Activated naive CD4-positive, alpha-beta T cell treated with anti-CD3 and anti-CD28 coated beads, Interleukin-2, amount 50 U/mL, for 24 hours (primary cell): ENCODE data around the gene DUS1L.
A peak's percentile ranks its signal among the peaks of the same experiment; 100 is the strongest.

ENCODE experiments used
- H3K27ac Mint-ChIP-seq: one replicate; pipeline ENCODE4 v1.8.0; 2021; ENCODE audit warnings: mild to moderate bottlenecking, mixed read lengths
- H3K27me3 Mint-ChIP-seq: one replicate; pipeline ENCODE4 v1.8.0; 2021; ENCODE audit warnings: mixed read lengths
- H3K36me3 Mint-ChIP-seq: one replicate; pipeline ENCODE4 v1.8.0; 2021; ENCODE audit warnings: mixed read lengths
- H3K4me1 Mint-ChIP-seq: one replicate; pipeline ENCODE4 v1.8.0; 2021; ENCODE audit warnings: mixed read lengths
- H3K4me3 Mint-ChIP-seq: one replicate; pipeline ENCODE4 v1.8.0; 2021; ENCODE audit warnings: mild to moderate bottlenecking, mixed read lengths
- H3K9me3 Mint-ChIP-seq: one replicate; pipeline ENCODE4 v1.8.0; 2021; ENCODE audit warnings: mixed read lengths

DUS1L gene

GRCh38 chr17:82076018-82076784, 10.6 kb upstream of the DUS1L start:
- Mint-ChIP-seq H3K27ac (peak overlapping the region; percentile 23), H3K36me3 (no peaks in the 10 kb centered on the region), H3K9me3 (no peaks in the 10 kb centered on the region), H3K27me3 (no peaks in the 10 kb centered on the region), H3K4me1 (no peaks in the 10 kb centered on the region), H3K4me3 (no peak overlapping the region)

DNA sequence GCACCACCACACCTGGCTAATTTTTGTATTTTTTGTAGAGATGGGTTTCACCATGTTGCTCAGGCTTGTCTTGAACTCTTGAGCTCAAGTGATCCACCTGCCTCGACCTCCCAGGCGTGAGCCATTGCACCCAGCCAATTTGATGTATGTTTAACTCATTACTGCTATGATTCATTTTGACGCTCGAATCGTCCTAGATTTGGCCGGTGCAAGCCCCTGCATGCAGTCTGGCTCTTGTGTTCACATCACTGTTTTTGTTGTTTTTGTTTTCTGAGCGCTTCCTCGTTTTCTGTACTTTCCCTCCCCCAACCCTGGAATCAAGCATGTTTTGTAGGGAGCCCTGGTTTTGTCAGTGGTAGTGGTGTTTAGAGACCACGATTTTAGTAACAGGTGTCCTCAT, 7.8 kb upstream of the DUS1L start:
- Mint-ChIP-seq H3K4me1 (no peaks in the 10 kb centered on the region), H3K9me3 (no peaks in the 10 kb centered on the region), H3K4me3 (no peak overlapping the region), H3K27me3 (no peaks in the 10 kb centered on the region), H3K36me3 (no peaks in the 10 kb centered on the region), H3K27ac (peak overlapping the region; percentile 43)

GRCh38 chr17:82072827-82073226, 7.2 kb upstream of the DUS1L start:
- Mint-ChIP-seq H3K27me3 (no peaks in the 10 kb centered on the region), H3K4me1 (no peaks in the 10 kb centered on the region), H3K4me3 (no peak overlapping the region), H3K27ac (no peak overlapping the region), H3K9me3 (no peaks in the 10 kb centered on the region), H3K36me3 (no peaks in the 10 kb centered on the region)

- no peaks in the 10 kb centered on the region for H3K27me3 Mint-ChIP-seq
- H3K9me3 Mint-ChIP-seq: no peaks in the 10 kb centered on the region
- H3K36me3 Mint-ChIP-seq: no peaks in the 10 kb centered on the region
- H3K4me3 Mint-ChIP-seq: no peak overlapping the region
- peaks cover 5% of the 10 kb centered on the region for H3K4me1 Mint-ChIP-seq
- no peak overlapping the region for H3K27ac Mint-ChIP-seq
Measured at GRCh38 chr17:82070611-82071010, 5.0 kb upstream of the DUS1L start.

DNA sequence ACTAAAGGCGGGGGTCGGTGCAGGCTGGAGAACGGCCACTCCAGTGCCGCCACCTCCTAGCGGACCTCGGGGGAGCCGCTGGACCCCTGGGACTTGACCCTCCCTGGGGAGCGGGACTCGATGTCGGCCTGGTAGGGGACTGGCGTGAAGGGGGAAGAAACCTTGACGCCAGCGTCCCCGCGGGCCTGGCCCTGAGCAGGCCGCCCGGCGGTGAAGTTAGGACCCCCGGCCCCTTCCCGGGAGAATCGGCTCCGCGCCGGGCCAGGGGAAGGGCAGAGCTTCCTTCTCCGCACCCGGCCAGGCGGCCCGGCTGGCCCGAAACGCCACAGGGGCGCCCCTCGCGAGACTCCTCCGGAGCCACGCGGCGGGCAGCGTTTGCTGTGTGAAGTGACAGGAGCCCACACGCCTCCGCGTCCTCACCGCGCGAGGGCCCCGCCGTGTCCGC, 389 bp downstream of the DUS1L start:
- Mint-ChIP-seq H3K27ac (no peak overlapping the region), H3K4me3 (peak overlapping the region; percentile 74), H3K9me3 (no peaks in the 10 kb centered on the region), H3K27me3 (no peaks in the 10 kb centered on the region), H3K4me1 (peaks cover 7% of the 10 kb centered on the region), H3K36me3 (no peaks in the 10 kb centered on the region)

DNA sequence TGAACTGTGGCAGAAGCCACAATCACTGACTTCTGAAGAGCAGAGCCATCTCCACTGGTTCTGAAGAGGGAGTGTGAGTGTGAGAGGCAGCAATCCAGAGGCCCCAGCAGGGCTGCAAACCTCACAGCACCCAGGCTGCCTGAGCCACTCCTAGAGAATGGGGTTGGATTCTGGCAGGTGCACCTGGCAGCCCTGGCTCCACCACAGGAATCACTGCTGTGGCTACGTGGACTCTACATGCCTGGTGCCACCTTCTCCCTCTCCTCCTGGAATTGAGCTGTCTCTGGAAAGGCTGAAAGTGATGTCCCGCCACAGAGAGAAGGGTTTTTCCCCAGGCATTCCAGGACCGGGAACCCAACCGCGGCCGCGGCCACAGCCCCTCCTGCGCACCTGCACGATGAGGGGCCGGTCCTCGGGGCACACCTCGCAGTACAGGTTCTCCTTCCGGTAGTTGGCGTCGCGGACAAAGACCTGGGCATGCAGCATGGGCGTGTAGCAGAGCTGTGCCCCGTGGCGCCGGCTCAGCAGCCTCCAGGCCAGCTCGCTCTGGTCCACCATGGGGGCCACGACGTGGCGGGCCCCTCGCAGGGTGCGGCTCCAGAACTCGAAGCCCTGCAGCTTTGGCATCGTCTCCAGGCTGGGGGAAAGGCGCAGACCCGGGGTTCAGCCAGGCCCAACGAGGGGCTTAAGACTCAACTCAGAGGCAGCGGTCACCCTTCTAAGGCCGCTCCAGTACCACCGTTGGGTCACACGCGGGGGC, 991 bp downstream of the DUS1L start:
- Mint-ChIP-seq H3K9me3 (no peaks in the 10 kb centered on the region), H3K27me3 (no peaks in the 10 kb centered on the region), H3K4me1 (peaks cover 9% of the 10 kb centered on the region), H3K4me3 (peak overlapping the region; percentile 74), H3K27ac (peak overlapping the region; percentile 51), H3K36me3 (no peaks in the 10 kb centered on the region)

- peak overlapping the region; percentile 51 for H3K27ac Mint-ChIP-seq
- peak overlapping the region; percentile 74 for H3K4me3 Mint-ChIP-seq
- H3K27me3 Mint-ChIP-seq: no peaks in the 10 kb centered on the region
Measured at GRCh38 chr17:82063424-82064415, 1.9 kb downstream of the DUS1L start.

GRCh38 chr17:82062984-82063368, 2.6 kb downstream of the DUS1L start:
- Mint-ChIP-seq H3K4me3 (no peak overlapping the region), H3K36me3 (no peaks in the 10 kb centered on the region), H3K27me3 (no peaks in the 10 kb centered on the region), H3K27ac (no peak overlapping the region), H3K9me3 (no peaks in the 10 kb centered on the region), H3K4me1 (peaks cover 9% of the 10 kb centered on the region)

More at GRCh38 chr17:82063424-82064415, 1.9 kb downstream of the DUS1L start:
- Mint-ChIP-seq H3K4me1 (peaks cover 9% of the 10 kb centered on the region), H3K36me3 (no peaks in the 10 kb centered on the region), H3K9me3 (no peaks in the 10 kb centered on the region)

DNA sequence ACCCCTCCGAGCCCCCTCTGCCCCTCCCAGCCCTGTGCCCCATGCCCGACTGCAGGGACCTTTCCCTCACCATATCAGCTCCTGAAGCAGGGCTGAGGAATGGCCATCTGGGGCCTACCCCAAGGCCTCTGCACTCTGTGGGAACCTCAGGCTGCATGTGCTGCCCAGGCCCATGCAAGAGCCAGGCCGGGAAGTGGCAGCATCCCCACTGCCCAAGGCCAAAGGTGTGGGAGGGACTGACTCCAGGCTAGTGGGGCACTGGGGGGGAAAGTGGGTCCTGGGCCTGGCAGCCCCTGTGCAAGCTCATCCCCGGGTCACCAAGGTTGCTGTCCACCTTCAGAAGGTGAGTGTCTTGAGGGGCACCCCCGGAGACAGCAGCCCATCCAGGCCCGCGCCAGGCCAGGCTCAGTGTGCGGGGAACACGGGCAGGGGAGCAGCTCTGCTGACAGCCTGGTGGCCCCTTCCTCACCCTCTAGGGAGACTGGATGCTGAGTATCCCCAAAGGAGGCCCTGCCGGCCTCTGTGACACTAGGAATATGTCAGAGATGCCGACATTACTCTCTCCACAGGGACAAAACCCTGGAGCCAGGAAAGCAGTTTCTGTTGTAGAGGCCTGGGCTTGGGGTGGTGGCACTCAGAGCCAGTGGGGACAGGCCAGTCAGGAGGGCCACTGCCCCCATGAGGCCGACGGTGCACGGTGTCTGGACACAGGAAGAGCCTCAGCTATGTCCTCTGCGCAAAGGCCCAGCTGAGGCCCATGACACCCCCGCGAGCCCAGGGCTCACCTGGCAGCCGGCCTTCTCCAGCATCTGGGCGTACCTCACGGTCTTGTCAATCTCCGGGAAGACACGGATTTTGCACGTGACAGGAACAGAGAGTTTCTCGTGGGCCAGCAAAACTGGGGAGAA, 3.3 kb downstream of the DUS1L start:
- Mint-ChIP-seq H3K36me3 (no peaks in the 10 kb centered on the region), H3K27ac (peak overlapping the region; percentile 55), H3K4me1 (peaks cover 9% of the 10 kb centered on the region), H3K4me3 (no peak overlapping the region), H3K27me3 (no peaks in the 10 kb centered on the region), H3K9me3 (no peaks in the 10 kb centered on the region)

DNA sequence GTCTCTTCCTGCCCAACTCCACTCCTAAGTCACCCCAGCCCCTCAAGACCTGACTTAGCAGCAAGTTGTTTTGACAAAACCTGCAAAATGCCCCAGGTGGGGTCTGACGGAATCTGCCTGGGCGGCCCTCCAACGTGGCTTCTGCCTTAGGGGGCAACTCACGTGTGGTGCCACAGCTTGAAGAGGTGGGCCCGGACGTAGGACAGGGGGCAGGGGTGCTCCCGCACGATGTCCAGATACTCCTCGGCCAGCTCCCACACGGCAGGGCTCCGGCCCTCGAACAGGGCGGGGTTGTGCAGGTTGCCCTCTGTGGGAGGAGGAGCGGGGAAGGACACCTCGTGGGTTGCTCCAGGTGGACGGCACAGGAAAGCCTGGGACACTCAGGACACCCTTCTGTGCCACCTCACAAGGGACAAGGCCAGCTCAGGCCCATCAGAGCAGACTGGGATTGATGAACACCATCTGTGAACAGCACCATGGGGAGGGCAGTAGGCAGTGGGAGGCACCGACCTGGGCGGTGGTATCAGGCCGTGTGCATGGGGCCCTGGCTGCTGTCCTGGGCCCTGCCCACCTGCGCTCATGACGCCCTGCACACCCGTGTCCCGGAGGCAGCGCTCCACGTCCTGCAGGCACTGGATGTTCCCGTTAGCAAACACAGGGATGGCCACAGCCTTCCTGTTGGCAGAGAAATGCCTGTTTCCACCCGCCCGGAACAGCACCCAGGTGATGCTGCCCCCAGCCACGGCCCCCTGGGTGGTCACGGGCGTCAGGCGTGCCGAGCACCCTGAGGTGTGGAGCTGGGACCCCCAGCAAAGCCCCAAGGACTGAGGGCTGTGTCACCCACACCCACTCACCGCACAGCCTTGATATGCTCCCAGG, 4.3 kb downstream of the DUS1L start:
- no peak overlapping the region for H3K27ac Mint-ChIP-seq
- H3K4me3 Mint-ChIP-seq: no peak overlapping the region
- peaks cover 5% of the 10 kb centered on the region for H3K4me1 Mint-ChIP-seq
- no peaks in the 10 kb centered on the region for H3K27me3 Mint-ChIP-seq
- no peaks in the 10 kb centered on the region for H3K9me3 Mint-ChIP-seq
- no peaks in the 10 kb centered on the region for H3K36me3 Mint-ChIP-seq

DNA sequence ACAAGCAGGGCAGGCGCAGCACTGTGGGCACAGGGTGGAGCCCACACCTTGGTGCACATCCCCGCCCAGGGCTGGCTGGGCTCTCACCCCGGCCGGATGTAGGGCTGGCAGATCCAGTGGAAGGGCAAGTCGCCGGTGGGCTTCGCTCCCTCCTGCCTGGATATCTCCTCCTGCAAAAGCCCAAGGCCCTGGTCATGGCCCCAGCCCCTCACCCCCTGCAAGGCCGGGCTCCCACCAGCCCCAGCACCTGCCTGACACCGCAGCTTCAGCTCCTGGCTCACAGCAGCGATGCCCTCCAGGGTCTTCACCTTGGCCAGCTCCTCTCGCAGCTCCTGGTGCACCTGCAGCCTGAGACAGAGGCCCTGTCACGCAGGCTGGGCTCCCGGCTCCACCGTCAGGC, 5.0 kb downstream of the DUS1L start:
- Mint-ChIP-seq H3K27me3 (no peaks in the 10 kb centered on the region), H3K27ac (no peak overlapping the region), H3K4me3 (no peak overlapping the region), H3K9me3 (no peaks in the 10 kb centered on the region), H3K36me3 (no peaks in the 10 kb centered on the region), H3K4me1 (peaks cover 3% of the 10 kb centered on the region)

GRCh38 chr17:82060001-82060380, 5.6 kb downstream of the DUS1L start:
- no peaks in the 10 kb centered on the region for H3K36me3 Mint-ChIP-seq
- H3K27ac Mint-ChIP-seq: no peak overlapping the region
- H3K4me3 Mint-ChIP-seq: no peak overlapping the region
- peaks cover 3% of the 10 kb centered on the region for H3K4me1 Mint-ChIP-seq
- no peaks in the 10 kb centered on the region for H3K27me3 Mint-ChIP-seq
- no peaks in the 10 kb centered on the region for H3K9me3 Mint-ChIP-seq

GRCh38 chr17:82059272-82060000, 6.2 kb downstream of the DUS1L start:
- H3K27ac Mint-ChIP-seq: no peak overlapping the region
- H3K4me3 Mint-ChIP-seq: no peak overlapping the region
- H3K4me1 Mint-ChIP-seq: peaks cover 3% of the 10 kb centered on the region
- H3K9me3 Mint-ChIP-seq: no peaks in the 10 kb centered on the region
- H3K27me3 Mint-ChIP-seq: no peaks in the 10 kb centered on the region
- no peaks in the 10 kb centered on the region for H3K36me3 Mint-ChIP-seq
